Measurements from ENCODE around the gene STIM1.

The STIM1 gene

GRCh38 chr11:4066910-4067309 lies 211.4 kb downstream of the STIM1 start:
- TF ChIP-seq, protein P1, sequence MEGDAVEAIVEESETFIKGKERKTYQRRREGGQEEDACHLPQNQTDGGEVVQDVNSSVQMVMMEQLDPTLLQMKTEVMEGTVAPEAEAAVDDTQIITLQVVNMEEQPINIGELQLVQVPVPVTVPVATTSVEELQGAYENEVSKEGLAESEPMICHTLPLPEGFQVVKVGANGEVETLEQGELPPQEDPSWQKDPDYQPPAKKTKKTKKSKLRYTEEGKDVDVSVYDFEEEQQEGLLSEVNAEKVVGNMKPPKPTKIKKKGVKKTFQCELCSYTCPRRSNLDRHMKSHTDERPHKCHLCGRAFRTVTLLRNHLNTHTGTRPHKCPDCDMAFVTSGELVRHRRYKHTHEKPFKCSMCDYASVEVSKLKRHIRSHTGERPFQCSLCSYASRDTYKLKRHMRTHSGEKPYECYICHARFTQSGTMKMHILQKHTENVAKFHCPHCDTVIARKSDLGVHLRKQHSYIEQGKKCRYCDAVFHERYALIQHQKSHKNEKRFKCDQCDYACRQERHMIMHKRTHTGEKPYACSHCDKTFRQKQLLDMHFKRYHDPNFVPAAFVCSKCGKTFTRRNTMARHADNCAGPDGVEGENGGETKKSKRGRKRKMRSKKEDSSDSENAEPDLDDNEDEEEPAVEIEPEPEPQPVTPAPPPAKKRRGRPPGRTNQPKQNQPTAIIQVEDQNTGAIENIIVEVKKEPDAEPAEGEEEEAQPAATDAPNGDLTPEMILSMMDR (IDR thresholded peaks at IDR 0.05; ENCODE audit: borderline replicate concordance, extremely low read depth, low read length, poor library complexity, severe bottlenecking) = no peak
- no peak for TF ChIP-seq EZH2 (IDR thresholded peaks at IDR 0.05; ENCODE audit: borderline replicate concordance, low read depth, low read length, severe bottlenecking)
- Histone ChIP-seq H3K4me3 (ENCODE audit: low read depth in 1 of 2, low read length in 2 of 2) (no peak overlapping the region), H3K9me3 (ENCODE audit: insufficient read depth, low read length, severe bottlenecking) (no peaks in the 10 kb centered on the region), H3K4me2 (ENCODE audit: insufficient read depth, low read length) (no peak overlapping the region), H3K36me3 (ENCODE audit: insufficient read depth, low read length) (peaks cover 36% of the 10 kb centered on the region), H4K20me1 (ENCODE audit: insufficient read depth, low read length) (no peaks in the 10 kb centered on the region), H3K4me1 (ENCODE audit: insufficient read depth, low read length) (peaks cover 12% of the 10 kb centered on the region), H3K27ac (ENCODE audit: low read length) (no peak overlapping the region), H3K9ac (ENCODE audit: low read depth, low read length) (no peak overlapping the region), H2AFZ (ENCODE audit: low read depth, low read length) (no peak overlapping the region), H3K79me2 (ENCODE audit: insufficient read depth, low read length) (no peaks in the 10 kb centered on the region), H3K27me3 (ENCODE audit: insufficient read depth, low read length, poor library complexity) (no peaks in the 10 kb centered on the region)
- no peak for ATAC-seq (ENCODE audit: insufficient read depth, low read depth)
- no peak for DNase-seq

GRCh38 chr11:4068962-4069361 lies 213.5 kb downstream of the STIM1 start:
- Histone ChIP-seq H3K4me1 (ENCODE audit: insufficient read depth, low read length) (peaks cover 19% of the 10 kb centered on the region), H3K36me3 (ENCODE audit: insufficient read depth, low read length) (peaks cover 45% of the 10 kb centered on the region), H3K27ac (ENCODE audit: low read length) (peak overlapping the region; percentile 53), H3K4me2 (ENCODE audit: insufficient read depth, low read length) (no peak overlapping the region), H3K9ac (ENCODE audit: low read depth, low read length) (no peak overlapping the region), H2AFZ (ENCODE audit: low read depth, low read length) (no peak overlapping the region), H4K20me1 (ENCODE audit: insufficient read depth, low read length) (no peaks in the 10 kb centered on the region), H3K9me3 (ENCODE audit: insufficient read depth, low read length, severe bottlenecking) (no peaks in the 10 kb centered on the region), H3K4me3 (ENCODE audit: low read depth in 1 of 2, low read length in 2 of 2) (no peak overlapping the region), H3K27me3 (ENCODE audit: insufficient read depth, low read length, poor library complexity) (no peaks in the 10 kb centered on the region), H3K79me2 (ENCODE audit: insufficient read depth, low read length) (peaks cover 2% of the 10 kb centered on the region; the same call in 1 of the 2 replicates)
- TF ChIP-seq EZH2 (IDR thresholded peaks at IDR 0.05; ENCODE audit: borderline replicate concordance, low read depth, low read length, severe bottlenecking) = no peak
- TF ChIP-seq, protein P1 (IDR thresholded peaks at IDR 0.05; ENCODE audit: borderline replicate concordance, extremely low read depth, low read length, poor library complexity, severe bottlenecking) = no peak
- ATAC-seq (ENCODE audit: insufficient read depth, low read depth) (peak; percentile 63), DNase-seq (peak; percentile 33)

DNA sequence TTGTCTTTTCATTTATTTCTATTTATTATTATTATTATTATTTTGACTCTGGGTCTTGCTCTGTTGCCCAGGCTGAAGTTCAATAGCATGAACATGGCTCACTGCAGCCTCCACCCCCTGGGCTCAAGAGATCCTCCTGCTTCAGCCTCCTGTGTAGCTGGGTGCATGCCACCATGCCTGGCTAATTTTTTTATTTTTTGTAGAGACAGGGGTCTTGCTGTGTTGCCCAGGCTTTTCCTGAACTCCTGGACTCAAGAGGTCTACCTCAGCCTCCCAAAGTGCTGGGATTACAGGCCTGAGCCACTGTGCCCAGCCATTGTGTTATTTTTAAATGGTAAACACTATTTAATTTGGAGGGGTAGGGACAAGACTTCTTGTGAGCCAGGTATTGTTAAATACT lies 215.9 kb downstream of the STIM1 start:
- ATAC-seq (ENCODE audit: insufficient read depth, low read depth) (no peak), DNase-seq (no peak)
- Histone ChIP-seq H3K9ac (ENCODE audit: low read depth, low read length) (no peak overlapping the region), H4K20me1 (ENCODE audit: insufficient read depth, low read length) (no peaks in the 10 kb centered on the region), H3K4me1 (ENCODE audit: insufficient read depth, low read length) (peaks cover 19% of the 10 kb centered on the region), H2AFZ (ENCODE audit: low read depth, low read length) (no peak overlapping the region), H3K79me2 (ENCODE audit: insufficient read depth, low read length) (peaks cover 2% of the 10 kb centered on the region; the same call in 1 of the 2 replicates), H3K27me3 (ENCODE audit: insufficient read depth, low read length, poor library complexity) (no peaks in the 10 kb centered on the region), H3K9me3 (ENCODE audit: insufficient read depth, low read length, severe bottlenecking) (no peaks in the 10 kb centered on the region), H3K36me3 (ENCODE audit: insufficient read depth, low read length) (peaks cover 57% of the 10 kb centered on the region), H3K4me2 (ENCODE audit: insufficient read depth, low read length) (no peak overlapping the region), H3K27ac (ENCODE audit: low read length) (peak overlapping the region; percentile 58; the same call in 1 of the 2 replicates), H3K4me3 (ENCODE audit: low read depth in 1 of 2, low read length in 2 of 2) (no peak overlapping the region)
- TF ChIP-seq EZH2 (IDR thresholded peaks at IDR 0.05; ENCODE audit: borderline replicate concordance, low read depth, low read length, severe bottlenecking) = no peak
- TF ChIP-seq, protein P1 (IDR thresholded peaks at IDR 0.05; ENCODE audit: borderline replicate concordance, extremely low read depth, low read length, poor library complexity, severe bottlenecking) = no peak

DNA sequence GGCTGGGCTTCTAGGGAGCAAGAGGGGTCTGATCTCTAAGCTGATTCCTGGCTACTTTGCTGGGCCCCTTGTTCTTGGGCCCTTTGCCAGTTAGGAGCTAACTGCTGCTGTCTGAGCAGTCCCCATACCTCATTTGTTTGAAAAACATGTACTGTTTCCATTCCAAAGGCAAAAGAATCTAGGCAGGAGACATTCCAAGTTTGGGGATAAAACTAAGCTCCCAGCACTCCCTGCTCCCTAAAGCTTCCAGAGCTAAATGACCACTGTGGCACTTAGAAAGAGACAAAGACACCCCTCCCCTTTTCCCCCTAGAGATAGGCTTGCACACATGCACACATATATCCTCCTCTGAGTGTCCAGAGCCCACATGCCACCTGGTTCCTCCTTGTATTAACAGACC lies 216.4 kb downstream of the STIM1 start:
- Histone ChIP-seq H2AFZ (ENCODE audit: low read depth, low read length) (no peak overlapping the region), H4K20me1 (ENCODE audit: insufficient read depth, low read length) (no peaks in the 10 kb centered on the region), H3K27me3 (ENCODE audit: insufficient read depth, low read length, poor library complexity) (no peaks in the 10 kb centered on the region), H3K4me1 (ENCODE audit: insufficient read depth, low read length) (peaks cover 19% of the 10 kb centered on the region), H3K4me2 (ENCODE audit: insufficient read depth, low read length) (no peak overlapping the region), H3K79me2 (ENCODE audit: insufficient read depth, low read length) (peaks cover 2% of the 10 kb centered on the region; the same call in 1 of the 2 replicates), H3K9me3 (ENCODE audit: insufficient read depth, low read length, severe bottlenecking) (no peaks in the 10 kb centered on the region), H3K27ac (ENCODE audit: low read length) (peak overlapping the region; percentile 58), H3K9ac (ENCODE audit: low read depth, low read length) (no peak overlapping the region), H3K4me3 (ENCODE audit: low read depth in 1 of 2, low read length in 2 of 2) (no peak overlapping the region), H3K36me3 (ENCODE audit: insufficient read depth, low read length) (peaks cover 56% of the 10 kb centered on the region)
- ATAC-seq (ENCODE audit: insufficient read depth, low read depth) = no peak
- TF ChIP-seq, protein P1 (IDR thresholded peaks at IDR 0.05; ENCODE audit: borderline replicate concordance, extremely low read depth, low read length, poor library complexity, severe bottlenecking) = no peak
- no peak for TF ChIP-seq EZH2 (IDR thresholded peaks at IDR 0.05; ENCODE audit: borderline replicate concordance, low read depth, low read length, severe bottlenecking)
- DNase-seq = no peak

Data from DND-41 (cell line).